ENCODE results near the gene GPRC6A.

GPRC6A gene

DNA sequence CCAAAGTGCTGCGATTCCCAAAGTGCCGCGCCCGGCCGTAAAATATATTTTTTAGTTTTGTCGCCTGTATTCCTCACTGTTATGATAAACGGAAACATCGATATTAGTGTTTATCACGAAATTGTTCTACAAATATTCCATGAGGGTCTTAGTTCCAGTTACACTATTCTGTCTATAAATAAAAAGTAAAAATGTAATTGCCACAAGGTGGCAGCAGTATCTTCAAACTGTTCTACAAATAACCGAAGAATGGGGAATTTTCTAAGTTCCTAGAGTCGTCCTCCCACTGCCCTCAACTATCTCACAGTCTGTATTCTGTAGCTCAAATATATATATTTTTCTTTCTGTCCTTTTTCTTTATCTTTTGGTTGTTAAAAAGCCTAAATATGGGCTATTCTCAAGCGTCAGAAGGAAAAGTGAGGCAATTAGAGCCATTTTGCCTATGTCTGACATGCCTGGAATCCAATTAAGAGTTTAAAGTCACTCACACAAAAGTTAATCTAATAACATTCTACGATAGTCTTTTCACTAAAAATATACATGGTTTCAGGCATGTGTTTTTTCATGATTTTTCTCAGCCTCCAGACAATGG is 49.2 kb downstream of the GPRC6A start:
- DNase-seq (ENCODE audit: low read depth in 2 of 3, low spot score in 1 of 3), result no peak

DNA sequence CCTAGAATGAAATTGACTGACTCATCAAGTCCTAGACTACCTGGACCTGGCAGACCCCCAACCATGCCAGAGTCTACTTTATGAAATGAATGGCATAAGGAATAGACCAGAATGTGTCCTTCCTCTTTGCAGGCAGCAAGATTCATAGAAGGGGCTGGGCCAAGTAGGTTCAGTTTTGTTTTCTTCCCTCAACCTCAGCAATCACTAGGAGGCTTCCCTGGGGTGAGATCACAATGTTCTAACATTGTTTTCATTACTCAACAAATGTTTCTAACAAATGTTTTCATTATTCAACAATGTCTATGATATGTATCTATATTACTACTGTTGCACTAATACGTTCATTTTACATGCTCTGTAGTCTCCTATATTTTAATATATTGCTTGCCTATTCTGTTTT is 55.0 kb downstream of the GPRC6A start:
- DNase-seq (ENCODE audit: low read depth in 2 of 3, low spot score in 1 of 3), result no peak

DNA sequence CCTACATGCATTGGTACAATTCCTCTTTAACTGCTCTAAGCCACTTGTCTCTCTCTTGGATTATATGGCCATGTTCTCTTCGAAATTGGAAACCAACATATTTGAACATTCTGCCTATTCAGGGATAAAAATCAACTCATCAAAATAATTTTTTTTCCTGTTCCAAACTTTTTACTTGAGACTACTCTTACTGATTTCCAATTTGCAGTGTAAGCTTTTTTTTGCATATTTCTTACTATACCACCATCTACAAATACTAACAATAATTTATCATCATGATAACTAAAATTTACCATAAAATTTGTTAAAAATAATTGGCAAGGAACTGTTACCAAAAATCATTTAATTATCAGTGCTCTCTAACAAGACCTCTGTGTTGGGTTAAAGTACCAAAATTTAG is 56.4 kb downstream of the GPRC6A start:
- no peak for DNase-seq (ENCODE audit: low read depth in 2 of 3, low spot score in 1 of 3)

DNA sequence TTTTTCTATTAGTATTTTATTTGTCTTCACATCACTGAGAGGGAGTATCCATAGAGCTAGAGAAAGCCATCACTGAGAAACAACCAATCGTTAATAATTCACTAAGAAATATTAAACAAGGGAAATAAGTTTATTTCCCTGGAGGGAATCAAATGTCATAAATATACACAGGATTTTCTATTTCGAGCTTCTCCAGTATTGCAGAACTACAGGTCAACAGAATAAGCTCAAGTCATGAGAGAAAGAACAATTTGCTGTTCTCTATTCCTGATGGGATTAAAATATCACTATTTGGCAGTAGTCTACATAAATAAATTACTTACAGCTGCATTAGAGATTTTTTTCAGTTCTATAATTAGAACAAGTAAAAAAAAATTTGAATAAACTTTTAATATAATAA is 61.2 kb downstream of the GPRC6A start:
- DNase-seq (ENCODE audit: low read depth in 2 of 3, low spot score in 1 of 3), result no peak

DNA sequence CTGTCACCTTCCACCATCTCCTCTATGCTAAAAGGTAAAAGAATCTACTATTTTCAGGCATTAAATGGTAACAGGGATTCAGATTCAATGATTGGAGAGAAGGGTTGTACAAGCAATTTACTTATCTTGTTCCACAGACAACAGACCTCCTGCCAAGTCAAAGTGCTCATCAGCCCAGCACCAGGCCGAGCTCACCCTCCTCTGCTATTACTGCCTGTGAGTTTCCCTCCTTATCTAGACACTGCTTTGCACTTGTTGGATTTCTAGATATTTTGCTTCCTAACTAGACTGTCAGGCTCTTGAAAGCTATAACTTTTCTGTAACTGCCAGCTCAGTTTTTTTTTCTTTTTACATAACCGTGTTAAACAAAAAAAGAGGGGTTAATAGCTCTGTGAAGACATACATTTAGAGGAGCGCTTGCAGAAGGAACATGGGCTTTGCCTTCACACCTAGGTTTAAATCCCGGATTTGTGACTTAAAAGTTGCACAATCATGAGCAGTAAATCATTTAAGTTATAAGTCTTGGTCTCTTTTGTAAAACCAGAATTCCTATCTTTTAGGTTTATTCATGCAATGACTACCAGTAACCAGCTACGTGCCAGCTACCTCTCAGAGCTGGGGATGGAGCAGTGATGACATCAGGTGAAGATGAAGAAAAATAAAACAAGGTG is 62.2 kb downstream of the GPRC6A start:
- no peak for DNase-seq (ENCODE audit: low read depth in 2 of 3, low spot score in 1 of 3)

DNA sequence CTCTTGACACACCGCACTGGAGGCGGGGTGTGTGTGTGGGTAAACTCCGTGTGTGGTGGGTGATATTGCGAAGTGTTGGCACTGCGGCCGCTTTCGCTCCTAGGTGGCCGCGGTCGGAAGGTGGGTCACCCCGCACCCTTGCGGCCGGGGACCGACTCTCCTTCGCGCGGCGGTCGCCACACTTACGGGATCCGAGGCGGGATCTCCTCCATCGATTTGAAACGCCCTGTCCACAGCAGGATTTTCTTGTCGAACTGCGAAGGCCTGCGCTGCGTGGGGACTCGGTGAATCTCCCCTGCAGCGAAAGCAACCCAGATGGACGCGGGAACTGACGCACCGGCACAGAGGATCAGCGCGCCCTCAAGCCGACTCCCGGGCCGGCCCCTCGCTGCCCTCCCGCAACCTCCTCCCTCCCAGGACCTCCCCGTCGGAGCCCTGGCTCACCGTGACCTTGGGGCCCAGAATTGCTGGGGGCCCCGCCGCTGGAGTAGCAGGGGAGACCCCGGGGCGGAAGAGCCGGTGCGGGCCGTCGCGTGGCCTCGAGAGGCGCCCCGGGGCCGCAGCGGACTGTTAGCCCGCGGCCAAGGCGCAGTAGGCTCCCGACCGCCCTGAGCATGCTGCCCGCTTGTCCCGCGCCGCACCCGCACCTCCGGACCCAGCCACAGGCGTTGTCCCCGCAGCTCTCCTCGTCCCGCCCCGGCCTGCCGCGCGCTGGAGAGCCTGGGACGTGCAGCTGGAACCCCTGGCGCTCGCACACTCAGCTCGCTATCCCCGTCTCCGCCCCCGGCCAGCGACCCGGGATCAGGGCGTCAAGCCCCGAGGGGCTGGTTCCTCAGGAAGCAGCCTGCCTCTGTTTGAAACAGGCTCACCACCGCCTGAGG is 63.7 kb downstream of the GPRC6A start, which contains the start of gene FAM162B:
TSS of gene FAM162B (minus strand) at position 759 of the 881 bp plus-strand sequence. CDS start at position 616, 143 bp downstream.
- DNase-seq (ENCODE audit: low read depth in 2 of 3, low spot score in 1 of 3), result no peak

DNA sequence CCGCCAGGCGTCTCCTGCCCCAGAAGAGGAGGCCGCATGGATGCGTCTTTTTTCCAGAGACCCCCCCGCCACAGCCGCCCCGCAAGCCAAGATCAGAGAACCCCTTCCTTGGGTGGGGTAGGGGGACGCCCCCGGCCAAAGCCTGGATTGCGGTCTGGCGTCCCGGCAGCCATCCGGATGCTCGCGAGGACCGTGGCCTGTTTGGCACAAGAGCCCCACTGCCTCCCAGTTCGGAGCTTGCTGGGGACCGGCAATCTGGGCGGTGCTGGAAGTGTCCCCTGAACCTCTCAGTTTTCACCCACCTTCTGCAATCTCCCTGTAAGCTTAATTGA is 64.3 kb downstream of the GPRC6A start:
- DNase-seq (ENCODE audit: low read depth in 2 of 3, low spot score in 1 of 3), result no peak

DNA sequence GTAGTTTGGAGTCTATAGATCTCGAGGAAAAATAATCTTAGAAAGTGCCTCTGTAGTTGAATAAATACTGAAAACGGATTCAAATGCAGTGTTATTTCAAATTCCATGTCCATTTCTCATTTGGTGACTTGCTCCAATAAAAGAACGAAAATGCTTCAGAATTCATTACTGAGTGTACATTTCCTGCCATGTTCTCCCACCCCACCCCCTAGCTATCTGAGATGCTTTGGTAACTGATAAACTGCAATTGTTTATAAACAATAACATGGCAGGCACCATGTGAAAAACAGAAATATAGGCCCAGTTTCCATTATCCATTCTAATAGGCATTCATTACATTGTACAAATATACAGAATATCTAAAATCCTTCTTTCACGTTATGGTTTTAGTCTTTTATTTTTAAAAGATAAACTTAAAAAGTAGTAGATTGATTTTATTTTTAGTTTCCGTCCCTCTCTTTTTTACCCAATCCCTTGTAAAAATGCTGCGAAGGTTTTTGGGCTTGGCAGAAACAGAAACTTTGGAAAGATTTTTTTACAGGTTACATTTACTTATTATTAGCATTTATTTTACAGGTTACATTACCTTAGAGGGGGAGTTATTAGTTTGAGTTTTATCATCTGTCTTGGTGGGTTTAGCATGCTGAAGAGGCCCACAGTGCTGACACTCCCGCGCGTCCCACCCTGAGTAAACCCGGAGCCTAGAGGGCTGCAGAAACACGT is 64.8 kb downstream of the GPRC6A start:
- DNase-seq (ENCODE audit: low read depth in 2 of 3, low spot score in 1 of 3), result no peak

DNA sequence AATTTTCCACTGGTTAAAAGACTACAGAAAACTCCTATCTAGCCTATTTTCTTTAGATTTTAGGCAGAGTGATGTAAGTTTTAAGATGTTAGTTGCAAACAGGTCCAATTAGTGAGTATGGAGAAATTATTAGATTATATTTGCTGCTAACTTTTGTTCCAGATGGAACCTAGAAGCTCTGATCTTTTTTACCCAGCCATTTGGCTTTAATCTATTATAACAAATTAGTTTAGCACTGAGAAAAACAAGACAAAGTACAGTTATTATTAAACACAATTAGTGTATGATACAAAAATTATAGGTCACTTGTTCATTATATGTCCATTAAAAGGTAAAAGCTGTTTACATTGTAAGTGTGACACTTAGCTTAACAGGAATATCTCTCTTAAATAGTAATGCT is 65.8 kb downstream of the GPRC6A start:
- no peak for DNase-seq (ENCODE audit: low read depth in 2 of 3, low spot score in 1 of 3)

DNA sequence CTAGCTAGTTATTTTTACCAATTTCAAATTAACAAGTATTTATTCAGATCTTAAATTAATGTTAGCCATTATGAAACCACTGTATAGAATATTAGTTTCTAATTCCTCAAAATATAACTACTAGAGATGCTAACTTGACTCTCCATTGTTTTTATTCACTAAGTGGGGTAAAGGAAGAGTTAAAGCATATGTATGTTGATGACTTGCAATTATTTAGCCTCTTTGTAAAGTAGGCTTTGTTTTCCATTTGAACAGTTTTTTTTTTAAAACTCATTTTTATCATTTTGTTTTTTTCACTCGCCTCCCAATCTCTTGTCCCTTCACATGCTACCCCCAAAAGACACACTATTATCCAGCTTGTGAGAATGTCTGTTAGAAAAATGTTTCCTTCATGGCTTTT is 66.6 kb downstream of the GPRC6A start:
- DNase-seq (ENCODE audit: low read depth in 2 of 3, low spot score in 1 of 3), result no peak

DNA sequence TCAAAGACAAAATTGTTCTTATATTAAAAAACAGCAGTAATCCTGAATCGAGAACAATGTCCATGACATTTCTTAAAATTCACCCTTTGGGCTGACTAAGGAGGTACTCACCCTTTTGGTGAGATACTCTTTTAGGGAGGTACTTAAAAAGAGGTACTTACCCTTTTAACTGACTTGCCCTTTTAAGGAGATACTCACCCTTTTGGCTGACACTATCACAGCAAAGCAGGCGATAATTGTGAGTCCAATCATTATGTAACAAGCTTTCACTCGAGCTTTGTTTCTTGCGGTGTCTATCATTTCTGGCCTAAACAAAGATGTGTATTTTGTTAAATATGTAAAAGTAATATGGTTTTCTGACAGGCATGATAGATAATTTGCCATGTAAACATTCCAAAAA is 67.1 kb downstream of the GPRC6A start:
- no peak for DNase-seq (ENCODE audit: low read depth in 2 of 3, low spot score in 1 of 3)

DNA sequence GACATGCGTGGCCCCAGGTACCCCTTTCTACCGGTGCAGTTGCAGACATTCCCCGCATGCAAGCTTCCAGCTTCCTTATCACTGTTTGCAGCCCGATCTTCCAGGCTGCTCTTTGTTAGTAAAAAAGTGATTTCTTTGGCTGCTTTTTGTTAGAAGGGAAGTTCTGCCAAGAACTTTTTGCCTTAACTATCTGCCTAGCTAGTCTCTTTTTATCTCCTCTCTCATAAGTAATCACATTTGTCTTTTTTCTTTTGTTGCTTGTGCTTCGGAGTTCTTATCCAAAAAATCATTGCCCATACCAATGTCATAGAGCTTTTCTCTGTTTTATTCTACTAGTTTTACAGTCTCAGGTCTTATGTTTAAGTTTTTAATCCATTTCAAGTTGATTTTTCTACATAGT is 83.7 kb downstream of the GPRC6A start:
- DNase-seq (ENCODE audit: low read depth in 2 of 3, low spot score in 1 of 3), result no peak
